ENCODE results near the gene MRPL24. TPM values are rescaled to one million over a fixed set of nuclear protein-coding genes. Genes with fewer than 3 reads are reported as not detected.
A peak's percentile ranks its signal among the peaks of the same experiment; 100 is the strongest.

The MRPL24 gene
- total RNA-seq (10 to 100 TPM; 39.8 to 57.8 (median 43.6) TPM), polyA plus RNA-seq (10 to 100 TPM; 64.5 to 68.6 TPM)

DNA sequence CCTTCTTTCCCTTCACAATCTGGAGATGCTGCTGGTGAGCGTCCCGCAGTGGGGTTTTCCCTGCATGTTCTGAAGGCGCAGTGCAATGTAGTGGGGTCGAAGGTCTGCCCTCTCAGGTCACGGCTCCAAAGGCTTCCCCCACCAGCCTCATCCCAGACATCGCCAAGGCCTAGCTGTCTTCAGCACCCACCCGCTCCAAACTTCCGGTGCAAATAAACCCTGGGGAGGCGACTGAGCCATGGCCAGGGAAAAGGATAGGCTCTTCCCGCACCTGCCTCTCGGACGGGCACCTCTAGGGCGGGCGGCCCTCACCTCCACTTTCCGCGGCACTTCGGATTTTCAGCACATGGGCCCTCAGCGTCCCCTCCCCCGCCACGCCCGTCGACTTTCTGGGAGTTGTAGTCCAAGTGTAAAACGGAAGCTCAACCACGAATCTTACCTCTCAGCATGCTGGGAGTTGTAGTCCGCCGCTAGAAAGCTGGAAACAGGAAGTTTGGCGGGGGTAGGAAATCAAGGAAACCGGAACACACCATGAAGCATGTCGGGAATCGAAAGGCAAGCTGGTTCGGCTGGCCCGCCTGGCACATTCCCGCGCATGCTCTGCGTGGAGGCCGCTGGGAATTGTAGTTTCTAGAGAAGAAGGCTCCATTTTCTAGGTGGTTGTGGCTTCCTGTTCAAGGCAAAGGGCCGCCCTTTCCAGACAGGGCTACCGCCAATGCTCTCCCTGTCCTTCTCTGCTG lies at the start of gene MRPL24:
Gene MRPL24, minus strand, starts transcription at position 348 of the 740 bp plus-strand sequence. CDS start 2,384 bp downstream, outside the sequence.
- TF ChIP-seq, protein P1, sequence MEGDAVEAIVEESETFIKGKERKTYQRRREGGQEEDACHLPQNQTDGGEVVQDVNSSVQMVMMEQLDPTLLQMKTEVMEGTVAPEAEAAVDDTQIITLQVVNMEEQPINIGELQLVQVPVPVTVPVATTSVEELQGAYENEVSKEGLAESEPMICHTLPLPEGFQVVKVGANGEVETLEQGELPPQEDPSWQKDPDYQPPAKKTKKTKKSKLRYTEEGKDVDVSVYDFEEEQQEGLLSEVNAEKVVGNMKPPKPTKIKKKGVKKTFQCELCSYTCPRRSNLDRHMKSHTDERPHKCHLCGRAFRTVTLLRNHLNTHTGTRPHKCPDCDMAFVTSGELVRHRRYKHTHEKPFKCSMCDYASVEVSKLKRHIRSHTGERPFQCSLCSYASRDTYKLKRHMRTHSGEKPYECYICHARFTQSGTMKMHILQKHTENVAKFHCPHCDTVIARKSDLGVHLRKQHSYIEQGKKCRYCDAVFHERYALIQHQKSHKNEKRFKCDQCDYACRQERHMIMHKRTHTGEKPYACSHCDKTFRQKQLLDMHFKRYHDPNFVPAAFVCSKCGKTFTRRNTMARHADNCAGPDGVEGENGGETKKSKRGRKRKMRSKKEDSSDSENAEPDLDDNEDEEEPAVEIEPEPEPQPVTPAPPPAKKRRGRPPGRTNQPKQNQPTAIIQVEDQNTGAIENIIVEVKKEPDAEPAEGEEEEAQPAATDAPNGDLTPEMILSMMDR (IDR thresholded peaks at IDR 0.05), result no peak
- peak; percentile 92 to 96 (median 94) for ATAC-seq
- intact Hi-C loops (cut with DNase I), result no loop called here
- Histone ChIP-seq H3K4me1 (peaks cover 0 to 10% (median 6%) of the 10 kb centered on the region in 3 donors), H3K27me3 (no peaks in the 10 kb centered on the region), H3K9me3 (no peaks in the 10 kb centered on the region), H3K4me3 (peak within 1 kb of the TSS; percentile 51 to 91 (median 56)), H3K36me3 (peaks cover 0 to 26% (median 8%) of the 10 kb centered on the region in 3 donors), H3K27ac (peak within 1 kb of the TSS; percentile 63 to 76 (median 70))
- FAIRE-seq, result peak; percentile 92
- peak; percentile 93 to 99 (median 98) for DNase-seq
- WGBS, 2 donors, result 0% methylated on average over 38 of the region's 38 CpGs

DNA sequence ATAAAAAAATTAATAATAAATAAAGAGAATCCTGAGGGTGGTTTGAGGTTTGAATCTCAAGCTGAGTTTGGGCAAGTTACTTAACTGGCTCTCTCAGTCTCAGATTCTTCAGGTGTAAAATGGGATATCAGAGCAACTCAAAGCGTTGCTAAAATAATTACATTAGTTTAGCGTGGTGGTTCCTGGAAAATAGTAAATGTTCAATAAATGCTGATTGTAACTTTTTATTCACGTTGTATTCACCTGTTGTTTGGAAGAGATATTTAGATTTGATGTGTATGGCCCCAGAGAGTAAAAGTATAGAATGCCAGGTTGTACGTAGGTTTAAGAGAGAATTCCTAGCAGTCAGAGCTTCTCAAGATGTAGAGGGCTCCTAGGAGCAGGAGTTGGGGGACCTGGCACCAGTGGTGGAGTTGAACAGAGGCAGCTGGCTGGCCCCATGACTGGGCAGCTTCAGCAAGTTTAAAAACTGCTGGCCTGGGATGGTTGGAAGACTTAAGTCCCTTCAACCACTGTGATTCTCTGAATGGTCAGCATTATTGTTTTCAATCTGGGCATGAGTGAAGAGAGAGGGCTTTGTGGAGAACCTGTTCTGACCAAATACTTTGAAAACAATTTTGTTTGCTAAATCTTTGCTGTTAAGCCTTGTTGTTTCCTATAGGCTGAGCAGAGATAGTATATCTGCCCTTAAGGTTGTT lies 48.9 kb upstream of the MRPL24 start:
- DNase-seq, result no peak
- intact Hi-C loops (cut with DNase I), result no loop called here
- Histone ChIP-seq H3K27ac (no peak overlapping the region), H3K36me3 (peaks cover 0 to 62% (median 15%) of the 10 kb centered on the region in 3 donors), H3K4me3 (no peak overlapping the region), H3K4me1 (no peaks in the 10 kb centered on the region), H3K27me3 (no peaks in the 10 kb centered on the region), H3K9me3 (no peaks in the 10 kb centered on the region)
- ATAC-seq, result no peak
- no peak for FAIRE-seq
- TF ChIP-seq, protein P1 (IDR thresholded peaks at IDR 0.05), result no peak
- WGBS, 2 donors, result 82 to 89% methylated on average over 4 of the region's 4 CpGs

DNA sequence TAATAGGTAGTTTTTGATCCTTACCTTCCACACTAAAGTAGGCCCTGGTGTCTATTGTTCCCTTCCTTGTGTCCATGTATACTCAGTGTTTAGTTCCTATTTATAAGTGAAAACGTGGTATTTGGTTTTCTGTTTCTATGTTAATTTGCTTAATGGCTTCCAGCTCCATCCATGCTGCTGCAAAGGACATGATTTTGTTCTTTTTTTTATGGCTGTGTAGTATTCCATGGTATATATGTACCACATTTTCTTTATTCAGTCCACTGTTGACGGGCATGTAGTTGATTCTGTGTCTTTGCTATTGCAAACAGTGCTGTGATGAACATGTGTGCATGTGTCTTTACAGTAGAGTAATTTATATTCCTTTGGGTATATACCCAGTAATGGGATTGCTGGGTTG lies 47.2 kb upstream of the MRPL24 start:
- Histone ChIP-seq H3K27ac (no peak overlapping the region), H3K27me3 (no peaks in the 10 kb centered on the region), H3K4me3 (no peak overlapping the region), H3K9me3 (no peaks in the 10 kb centered on the region), H3K4me1 (no peaks in the 10 kb centered on the region), H3K36me3 (peaks cover 0 to 57% (median 8%) of the 10 kb centered on the region in 3 donors)
- TF ChIP-seq, protein P1 (IDR thresholded peaks at IDR 0.05), result no peak
- DNase-seq, result no peak
- 90 to 95% methylated on average over 2 of the region's 2 CpGs for WGBS, 2 donors
- no peak for FAIRE-seq
- no peak for ATAC-seq
- intact Hi-C loops (cut with DNase I), result no loop called here

DNA sequence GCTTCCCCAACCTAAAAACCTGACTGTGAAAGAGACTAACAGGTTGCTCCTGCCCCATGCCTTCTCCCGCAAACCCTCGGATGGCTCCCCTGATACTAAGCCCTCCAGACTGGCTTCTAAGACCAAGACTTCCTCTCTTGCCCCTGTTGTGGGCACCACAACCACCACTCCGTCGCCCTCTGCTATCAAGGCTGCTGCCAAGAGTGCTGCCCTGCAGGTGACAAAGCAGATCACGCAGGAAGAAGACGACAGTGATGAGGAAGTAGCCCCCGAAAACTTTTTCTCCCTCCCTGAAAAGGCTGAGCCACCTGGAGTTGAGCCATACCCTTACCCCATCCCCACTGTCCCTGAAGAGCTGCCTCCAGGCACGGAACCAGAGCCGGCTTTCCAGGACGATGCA lies 45.8 kb upstream of the MRPL24 start:
- FAIRE-seq (no peak), DNase-seq (no peak), ATAC-seq (no peak)
- Histone ChIP-seq H3K27ac (no peak overlapping the region), H3K27me3 (no peaks in the 10 kb centered on the region), H3K9me3 (no peaks in the 10 kb centered on the region), H3K4me3 (no peak overlapping the region), H3K4me1 (no peaks in the 10 kb centered on the region), H3K36me3 (peaks cover 0 to 42% (median 11%) of the 10 kb centered on the region in 3 donors)
- TF ChIP-seq, protein P1 (IDR thresholded peaks at IDR 0.05), result no peak
- WGBS, 2 donors, result 91 to 92% methylated on average over 10 of the region's 10 CpGs
- intact Hi-C loops (cut with DNase I), result no loop called here
